Right forelimb (tissue), 1 donor: Measurements from ENCODE around the gene SLC24A5.

Experiments used
- DNase-seq: peaks from one replicate; pipeline ENCODE4 v3.0.0-alpha.2; 2018

Gene SLC24A5

DNA sequence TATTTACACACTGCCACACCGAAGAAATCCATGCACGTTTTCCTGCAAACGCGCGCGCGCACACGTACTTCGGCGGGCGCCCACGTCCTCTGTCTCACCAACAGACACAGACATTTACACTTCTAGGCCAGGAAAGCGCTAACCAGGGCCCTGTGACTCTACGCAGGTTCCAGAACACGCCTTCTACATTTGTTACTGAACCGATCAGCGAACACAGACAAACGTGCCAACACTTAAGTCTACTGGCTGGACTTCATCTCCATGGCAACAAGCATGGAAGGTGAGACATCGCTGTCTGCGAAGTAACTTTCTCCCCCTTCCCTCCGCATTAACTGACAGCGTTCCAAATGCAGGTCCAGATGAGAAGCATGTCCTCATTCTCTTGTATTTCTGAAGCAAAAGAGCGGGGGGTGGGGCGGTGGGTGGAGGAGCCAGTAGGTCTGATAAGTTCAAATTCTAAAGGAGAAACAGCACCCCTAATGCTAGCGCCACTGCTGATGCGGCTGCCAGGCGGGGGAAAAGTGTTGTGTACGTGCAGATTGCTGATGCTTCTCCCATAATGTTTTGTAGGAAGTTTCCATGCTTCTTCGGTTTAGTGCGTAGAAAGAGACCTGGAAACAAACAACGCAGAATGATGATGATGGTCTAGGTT lies 70.9 kb downstream of the SLC24A5 start, which contains the start of gene CTXN2:
Gene CTXN2 (plus strand): TSS at position 92 of the 652 bp plus-strand sequence. CDS start 9,636 bp downstream, outside the sequence.
- no peak for DNase-seq
